MCF 10A (cell line): Measurements from ENCODE around the gene DARS1. TPM values are rescaled to one million over a fixed set of nuclear protein-coding genes. Genes with fewer than 3 reads are reported as not detected.

Experiments
- BruUV-seq: library from RNA; stranded (reverse); fragments of 400-500 nt; replicated peaks from 2 replicates; lab custom pipeline; 2021; lab: Mats Ljungman, UMichigan
- CTCF ChIA-PET: fragments of 300-600 bp; sonication (Branson Sonifier 250); formaldehyde crosslinking; extraction: SDS; loops from one replicate; lab custom pipeline; 2021; ENCODE audit warnings: antibody characterized with exemption, inconsistent platforms; lab: Yijun Ruan, JAX
- POLR2A ChIA-PET: fragments of 300-600, 350-650 bp; sonication (Branson Sonifier 250); formaldehyde crosslinking; extraction: SDS; loops from one replicate; lab custom pipeline; 2020; ENCODE audit warnings: antibody characterized with exemption, inconsistent platforms; lab: Yijun Ruan, JAX
- DNase-seq: peaks from one replicate; pipeline ENCODE4 v3.0.0-alpha.2; 2018; ENCODE audit not compliant: unreplicated experiment
- H3K27ac Mint-ChIP-seq: one replicate; pipeline ENCODE4 v1.8.0; 2022; ENCODE audit warnings: mild to moderate bottlenecking, low read depth, mixed read lengths; ENCODE audit not compliant: unreplicated experiment
- H3K27me3 Mint-ChIP-seq: one replicate; pipeline ENCODE4 v1.8.0; 2022; ENCODE audit warnings: mixed read lengths; ENCODE audit not compliant: insufficient read depth, unreplicated experiment
- H3K36me3 Mint-ChIP-seq: one replicate; pipeline ENCODE4 v1.8.0; 2022; ENCODE audit warnings: mild to moderate bottlenecking, moderate library complexity, mixed read lengths; ENCODE audit not compliant: insufficient read depth, unreplicated experiment
- H3K4me1 Mint-ChIP-seq: one replicate; pipeline ENCODE4 v1.8.0; 2022; ENCODE audit warnings: mixed read lengths; ENCODE audit not compliant: insufficient read depth, unreplicated experiment
- H3K4me3 Mint-ChIP-seq: one replicate; pipeline ENCODE4 v1.8.0; 2022; ENCODE audit warnings: mild to moderate bottlenecking, moderate library complexity, mixed read lengths; ENCODE audit not compliant: unreplicated experiment
- H3K9me3 Mint-ChIP-seq: one replicate; pipeline ENCODE4 v1.8.0; 2022; ENCODE audit warnings: mixed read lengths; ENCODE audit not compliant: unreplicated experiment
- CTCF ChIP-seq: fragments of 200-600 bp; IDR thresholded peaks from one replicate; pipeline ENCODE4 v1.8.0; 2022; ENCODE audit warnings: antibody characterized with exemption, mild to moderate bottlenecking; ENCODE audit not compliant: unreplicated experiment
- intact Hi-C: fragments of 100-400 bp; cut with micrococcal nuclease; formaldehyde crosslinking; loops from 2 replicates; pipeline ENCODE4 v1.14.1; 2022
- total RNA-seq: library from RNA; stranded (reverse); gene quantifications from 2 replicates; pipeline ENCODE4 v1.2.3, GENCODE V29; 2022

Gene DARS1
- total RNA-seq, 1 experiment from 2014 or later, result 66.5 TPM

GRCh38 chr2:135913727-135914365, 71.6 kb downstream of the DARS1 start:
- BruUV-seq, result no TSS peak
- Mint-ChIP-seq H3K27me3 (no peaks in the 10 kb centered on the region), H3K4me1 (no peaks in the 10 kb centered on the region), H3K27ac (no peak overlapping the region), H3K9me3 (no peaks in the 10 kb centered on the region), H3K36me3 (peaks cover 70% of the 10 kb centered on the region), H3K4me3 (no peak overlapping the region)
- ChIA-PET CTCF (interaction anchor here (0.6 to 7.1 kb wide), 50 partner anchors 8 to 1755 kb away, joined by 3 to 241 read pairs (median 4); no protein-coding TSS in a partner anchor), POLR2A (interaction anchor here (0.6 to 1.3 kb wide), 6 partner anchors 35 to 466 kb away, joined by 3 to 5 read pairs (median 4); partner anchors contain the start of gene DARS1)
- peak; percentile 76 for TF ChIP-seq CTCF
- peak; percentile 60 for DNase-seq
- intact Hi-C loops, result loop anchor here (2.0 to 5.0 kb wide), 3 partner anchors 203 to 1923 kb away; partner anchors contain the start of gene CXCR4

DNA sequence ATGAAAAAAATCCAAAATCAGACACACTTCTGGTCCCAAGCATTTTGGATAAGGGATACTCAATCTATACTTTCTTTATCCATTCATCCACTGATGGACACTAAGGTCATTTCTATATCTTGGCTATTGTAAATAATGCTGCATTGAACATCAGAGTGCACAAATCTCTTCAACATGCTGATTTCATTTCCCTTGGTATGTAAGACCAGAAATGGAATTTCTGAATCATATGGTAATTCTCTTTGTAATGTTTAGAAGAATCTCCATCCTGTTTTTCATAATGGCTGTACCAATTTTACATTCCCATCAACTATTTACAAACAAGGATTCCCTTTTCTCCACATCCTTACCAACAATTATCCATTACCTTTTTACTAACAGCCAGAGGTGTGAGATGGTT, 75.5 kb downstream of the DARS1 start:
- no peak for TF ChIP-seq CTCF
- POLR2A ChIA-PET, result no interaction called here
- CTCF ChIA-PET, result interaction anchor here (1.6 kb wide), 1 partner anchor 469 kb away, joined by 9 read pairs; no protein-coding TSS in a partner anchor
- DNase-seq, result no peak
- peaks cover 88% of the 10 kb centered on the region for H3K36me3 Mint-ChIP-seq
- H3K4me3 Mint-ChIP-seq, result no peak overlapping the region
- no peak overlapping the region for H3K27ac Mint-ChIP-seq
- H3K27me3 Mint-ChIP-seq, result no peaks in the 10 kb centered on the region
- intact Hi-C loops, result loop anchor here (5.0 kb wide), 2 partner anchors 207 to 1927 kb away; partner anchors contain the start of gene CXCR4
- no TSS peak for BruUV-seq
- no peaks in the 10 kb centered on the region for H3K4me1 Mint-ChIP-seq
- H3K9me3 Mint-ChIP-seq, result no peaks in the 10 kb centered on the region

DNA sequence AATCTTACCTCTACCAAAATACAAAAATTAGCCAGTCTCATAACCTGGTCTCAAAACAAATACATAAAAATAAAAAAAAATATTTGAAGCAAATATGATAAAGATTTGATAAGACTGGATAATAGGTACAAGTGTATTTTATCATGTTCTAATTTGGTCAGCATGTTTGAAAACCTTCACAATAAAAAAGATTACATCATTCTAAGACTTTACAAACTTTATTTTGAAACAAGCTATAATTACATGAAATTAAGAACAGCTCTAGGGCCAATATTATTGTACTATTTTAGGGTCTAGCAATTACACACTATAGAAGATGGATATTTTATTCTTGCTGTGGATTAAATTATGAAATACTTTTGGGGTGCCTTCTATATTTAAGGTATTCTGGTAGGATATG, 79.7 kb downstream of the DARS1 start:
- TF ChIP-seq CTCF, result no peak
- no peaks in the 10 kb centered on the region for H3K4me1 Mint-ChIP-seq
- H3K27ac Mint-ChIP-seq, result no peak overlapping the region
- H3K27me3 Mint-ChIP-seq, result no peaks in the 10 kb centered on the region
- CTCF ChIA-PET, result interaction anchor here (1.0 to 1.2 kb wide), 2 partner anchors 8 to 30 kb away, joined by 4 to 5 read pairs; no protein-coding TSS in a partner anchor
- no peak for DNase-seq
- H3K4me3 Mint-ChIP-seq, result no peak overlapping the region
- POLR2A ChIA-PET, result interaction anchor here (1.4 kb wide), 1 partner anchor 10 kb away, joined by 3 read pairs; no protein-coding TSS in a partner anchor
- intact Hi-C loops, result no loop called here
- peaks cover 75% of the 10 kb centered on the region for H3K36me3 Mint-ChIP-seq
- H3K9me3 Mint-ChIP-seq, result no peaks in the 10 kb centered on the region
- BruUV-seq, result no TSS peak

DNA sequence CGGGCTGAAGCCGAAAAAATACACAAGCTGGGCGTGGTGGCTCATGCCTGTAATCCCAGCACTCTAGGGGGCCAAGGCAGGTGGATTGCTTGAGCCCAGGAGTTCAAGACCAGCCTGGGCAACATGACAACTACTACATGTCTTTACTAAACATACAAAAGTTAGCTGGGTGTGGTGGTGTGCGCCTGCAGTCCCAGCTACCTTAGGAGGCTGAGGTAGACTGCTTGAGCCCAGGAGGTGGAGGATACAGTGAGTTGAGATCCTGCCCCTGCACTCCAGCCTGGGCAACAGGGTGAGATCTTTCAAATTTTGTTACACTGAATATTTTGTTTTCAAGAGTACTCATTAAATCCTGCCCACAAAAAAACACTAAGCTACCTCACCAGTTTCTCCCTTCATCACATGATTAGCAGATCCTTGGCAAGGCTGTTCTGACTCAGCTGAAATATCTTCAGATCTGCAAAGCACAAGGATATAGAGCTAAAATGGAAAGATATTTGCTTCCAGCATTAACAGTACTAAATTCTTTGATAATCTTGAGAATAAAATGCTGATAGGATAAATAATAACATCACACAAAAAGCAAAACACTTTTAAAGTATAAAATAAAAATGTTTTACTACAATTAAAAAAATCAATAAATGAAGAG, 81.0 kb downstream of the DARS1 start:
- ChIA-PET CTCF (interaction anchor here (0.8 to 1.5 kb wide), 3 partner anchors 9 to 911 kb away, joined by 3 to 4 read pairs (median 3); no protein-coding TSS in a partner anchor), POLR2A (interaction anchor here (0.6 to 1.2 kb wide), 2 partner anchors 26 to 927 kb away, joined by 3 read pairs; no protein-coding TSS in a partner anchor)
- TF ChIP-seq CTCF, result no peak
- Mint-ChIP-seq H3K27ac (no peak overlapping the region), H3K9me3 (no peaks in the 10 kb centered on the region), H3K4me1 (no peaks in the 10 kb centered on the region), H3K4me3 (no peak overlapping the region), H3K27me3 (no peaks in the 10 kb centered on the region), H3K36me3 (peaks cover 65% of the 10 kb centered on the region)
- BruUV-seq, result no TSS peak
- intact Hi-C loops, result no loop called here
- peak; percentile 8 for DNase-seq
